Inflammatory macrophage treated with lipopolysaccharide for 4 hours (primary cell): ENCODE measurements around the gene CREB3L4.
A peak's percentile ranks its signal among the peaks of the same experiment; 100 is the strongest.
"Not testable (repeated sequence)": the region's sequence is repeated elsewhere in the genome, so short reads cannot be mapped to it uniquely, and the experiment has no call there.

Experiments used
- DNase-seq: peaks from one replicate; pipeline ENCODE4 v3.0.0-alpha.2; 2020

Gene CREB3L4

GRCh38 chr1:153987621-153988020 lies 19.9 kb downstream of the CREB3L4 start:
- no peak for DNase-seq

GRCh38 chr1:153990468-153991150 lies 22.9 kb downstream of the CREB3L4 start, which contains the start of gene RPS27:
Gene RPS27 (plus strand): TSS chr1:153990762. CDS start chr1:153990797, 35 bp downstream.
- peak; percentile 99 for DNase-seq

DNA sequence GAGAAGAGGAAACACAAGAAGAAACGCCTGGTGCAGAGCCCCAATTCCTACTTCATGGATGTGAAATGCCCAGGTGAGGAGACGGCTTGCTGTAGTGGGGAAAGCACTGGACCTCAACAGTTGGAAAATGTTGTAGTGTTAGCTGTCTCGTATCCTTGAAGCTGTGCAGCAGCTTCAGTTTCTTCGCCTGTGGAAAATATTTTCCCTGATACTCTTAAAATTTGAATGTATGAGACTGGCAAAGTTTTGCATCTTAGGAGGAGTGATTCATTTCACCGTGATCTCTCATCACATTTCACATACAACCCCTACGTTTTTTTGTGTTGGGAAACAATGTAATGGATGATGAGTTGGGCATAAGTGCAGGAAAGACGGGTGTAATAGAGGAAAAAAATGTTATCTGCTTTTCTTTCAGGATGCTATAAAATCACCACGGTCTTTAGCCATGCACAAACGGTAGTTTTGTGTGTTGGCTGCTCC lies 23.5 kb downstream of the CREB3L4 start:
- DNase-seq = peak; percentile 42

DNA sequence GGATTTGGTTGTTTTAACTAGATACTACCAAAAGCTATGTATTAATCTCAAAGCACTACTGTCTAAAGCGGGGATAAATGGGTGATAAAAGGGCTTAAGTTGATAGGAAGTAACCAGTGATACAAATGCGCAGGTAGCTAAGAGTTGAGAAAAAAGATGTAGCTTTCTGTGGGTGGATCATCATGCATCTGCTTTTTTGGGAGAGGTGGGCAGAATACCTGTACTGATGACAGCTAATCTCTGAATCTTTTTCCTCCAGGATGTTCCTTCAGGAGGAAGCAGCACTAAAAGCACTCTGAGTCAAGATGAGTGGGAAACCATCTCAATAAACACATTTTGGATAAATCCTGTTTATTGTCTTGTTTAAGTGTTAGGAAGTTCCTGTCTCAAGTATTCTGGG lies 24.1 kb downstream of the CREB3L4 start:
- DNase-seq = no peak

DNA sequence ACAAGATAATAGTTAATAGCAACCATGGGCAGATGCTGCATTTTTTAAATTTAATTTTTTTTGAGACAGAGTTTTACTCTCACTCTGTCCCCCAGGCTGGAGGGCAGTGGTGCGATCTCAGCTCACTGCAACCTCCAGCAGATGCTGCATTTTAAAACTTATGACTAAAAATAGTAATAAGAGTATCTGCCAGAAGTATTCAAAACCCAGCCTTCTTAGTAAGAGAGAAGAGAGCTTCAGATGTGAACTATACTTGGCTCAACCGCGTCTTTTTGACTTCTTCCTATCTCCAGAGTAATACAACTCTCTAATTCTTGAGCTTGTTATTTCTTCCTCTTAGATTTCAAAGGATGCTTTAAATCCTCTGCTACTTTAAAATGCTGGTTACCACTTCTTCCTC lies 27.5 kb downstream of the CREB3L4 start:
- no peak for DNase-seq

DNA sequence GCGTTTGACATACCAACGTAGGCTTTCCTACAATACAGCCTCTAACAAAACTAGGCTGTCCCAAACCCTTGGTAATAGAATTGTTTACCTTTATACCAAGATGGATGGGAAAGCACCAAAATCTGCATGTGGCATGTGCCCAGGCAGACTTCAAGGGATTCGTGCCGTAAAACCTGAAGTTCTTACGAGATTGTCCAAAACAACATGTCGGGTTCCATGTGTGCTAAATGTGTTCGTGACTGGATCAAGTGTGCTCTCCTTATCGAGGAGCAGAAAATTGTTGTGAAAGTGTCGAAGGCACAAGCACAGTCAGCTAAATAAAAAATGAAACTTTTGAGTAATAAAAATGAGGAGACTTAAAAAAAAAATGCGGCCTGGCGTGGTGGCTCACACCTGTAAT lies 27.9 kb downstream of the CREB3L4 start:
- DNase-seq = no peak

DNA sequence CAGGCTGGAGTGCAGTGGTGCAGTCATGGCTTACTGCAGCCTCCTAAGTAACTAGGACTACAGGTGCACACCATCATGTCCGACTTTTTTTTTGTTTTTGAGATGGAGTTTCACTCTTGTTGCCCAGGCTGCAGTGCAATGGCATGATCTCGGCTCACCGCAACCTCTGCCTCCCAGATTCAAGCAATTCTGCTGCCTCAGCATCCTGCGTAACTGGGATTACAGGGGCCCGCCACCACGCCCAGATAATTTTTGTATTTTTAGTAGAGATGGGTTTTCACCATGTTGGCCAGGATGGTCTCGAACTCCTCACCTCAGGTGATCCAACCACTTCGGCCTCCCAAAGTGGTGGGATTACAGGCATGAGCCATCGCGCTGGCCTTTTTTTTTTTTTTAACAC lies 29.2 kb downstream of the CREB3L4 start:
- DNase-seq = not testable (repeated sequence)

DNA sequence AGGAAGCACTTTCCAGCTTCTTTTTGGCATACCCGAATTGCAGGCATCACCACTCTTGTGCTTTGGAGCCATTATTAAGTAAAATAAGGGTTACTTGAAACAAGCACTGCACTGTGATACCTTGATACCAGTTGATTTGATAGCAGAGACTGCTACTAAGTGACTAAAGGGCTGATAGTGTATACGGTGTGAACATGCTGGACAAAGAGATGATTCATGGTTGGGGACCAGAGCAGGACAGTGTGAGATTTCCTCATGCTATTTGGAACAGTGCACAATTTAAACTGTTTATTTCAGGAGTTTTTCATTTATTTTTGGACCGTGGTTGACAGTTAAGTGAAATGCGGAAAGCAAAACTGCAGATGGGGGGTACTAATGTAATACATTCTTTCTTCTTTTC lies 32.7 kb downstream of the CREB3L4 start:
- no peak for DNase-seq

DNA sequence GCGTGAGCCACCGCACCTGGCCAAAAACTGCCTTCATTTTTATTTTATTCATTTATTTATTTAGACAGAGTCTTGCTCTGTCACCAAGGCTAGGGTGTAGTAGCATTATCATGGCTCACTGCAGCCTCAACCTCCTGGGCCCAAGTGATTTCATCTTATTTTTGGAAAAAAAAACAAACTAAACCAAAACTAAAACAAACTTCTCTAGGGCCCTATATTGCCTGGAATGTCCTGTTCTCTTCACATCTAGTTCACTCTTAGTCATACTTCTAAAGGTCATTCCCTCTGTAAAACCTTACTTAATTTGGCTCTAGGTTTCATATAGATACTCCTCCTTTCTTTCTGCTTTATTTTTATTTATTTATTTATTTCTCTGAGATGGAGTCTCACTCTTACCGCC lies 38.4 kb downstream of the CREB3L4 start:
- peak; percentile 19 for DNase-seq

DNA sequence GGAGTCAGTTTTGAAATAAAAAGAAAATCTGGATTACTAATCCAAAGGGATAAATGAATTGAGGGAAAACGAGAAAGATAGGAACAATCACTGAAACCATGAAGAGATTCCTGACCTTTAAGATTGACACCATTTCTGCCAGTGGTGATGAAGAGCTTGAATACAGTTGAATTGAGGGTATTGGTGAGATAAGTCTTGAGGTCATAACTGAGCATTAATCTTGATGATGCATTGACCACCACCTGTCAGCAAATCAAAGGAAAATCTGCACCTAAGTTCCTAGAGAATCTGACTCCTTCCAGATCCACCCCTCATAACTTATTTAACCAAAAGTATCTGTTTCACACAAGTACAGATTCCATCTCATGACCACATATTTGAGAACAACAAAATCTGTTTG lies 44.4 kb downstream of the CREB3L4 start:
- DNase-seq = no peak

- not testable (repeated sequence) for DNase-seq
These were observed 44.8 kb downstream of the CREB3L4 start for GRCh38 chr1:154012543-154012942.

- no peak for DNase-seq
These were observed 46.6 kb downstream of the CREB3L4 start for GRCh38 chr1:154014154-154014907.

- no peak for DNase-seq
These were observed 51.6 kb downstream of the CREB3L4 start for GRCh38 chr1:154019269-154019668.

- DNase-seq = no peak
These were observed 52.2 kb downstream of the CREB3L4 start for GRCh38 chr1:154019940-154020339.
